T-helper 2 cell (primary cell): Measurements from ENCODE around the gene NOC2L.
"Not testable (repeated sequence)": the region's sequence is repeated elsewhere in the genome, so short reads cannot be mapped to it uniquely, and the experiment has no call there.

Source experiments
- DNase-seq, 5 experiments: peaks; one replicate each; pipeline versions ENCODE4 v3.0.0 to v3.0.0-alpha.2; 2012 to 2022

Gene NOC2L

DNA sequence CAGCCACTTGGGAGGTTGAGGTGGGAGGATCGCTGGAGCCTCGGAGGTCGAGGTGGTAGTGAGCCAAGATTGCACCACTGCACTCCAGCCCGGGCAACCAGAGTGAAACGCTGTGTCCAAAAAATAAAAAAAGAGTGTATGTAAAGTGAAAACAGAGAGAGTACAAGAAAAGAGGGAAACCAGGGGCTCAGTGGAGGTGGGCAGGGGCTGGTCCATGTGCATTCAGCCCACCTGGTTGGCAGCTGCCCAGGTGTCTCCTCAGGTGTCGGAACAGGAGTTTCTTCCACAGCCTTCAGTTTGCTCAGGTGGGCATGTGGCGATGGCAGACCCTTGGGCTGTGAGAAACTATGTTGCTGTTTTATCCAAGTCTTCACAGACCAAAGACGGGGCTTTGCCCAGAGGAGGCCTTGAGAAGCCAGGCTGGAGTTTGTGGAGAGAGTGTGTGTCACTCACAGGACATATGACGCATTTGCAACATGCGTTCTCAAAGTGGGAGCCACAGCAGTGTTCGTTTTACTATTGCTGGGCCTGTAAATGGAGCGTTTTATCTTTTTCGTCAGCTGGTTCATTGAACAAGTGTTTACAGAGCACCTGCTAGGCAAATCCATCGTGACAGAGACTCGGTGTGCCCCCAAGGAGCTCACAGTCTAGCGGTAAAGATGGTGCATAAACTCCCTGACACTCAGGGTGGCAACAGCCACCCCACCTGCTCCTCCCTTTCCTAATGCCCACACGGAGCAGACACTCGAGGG, 57.8 kb downstream of the NOC2L start:
- no peak for DNase-seq

DNA sequence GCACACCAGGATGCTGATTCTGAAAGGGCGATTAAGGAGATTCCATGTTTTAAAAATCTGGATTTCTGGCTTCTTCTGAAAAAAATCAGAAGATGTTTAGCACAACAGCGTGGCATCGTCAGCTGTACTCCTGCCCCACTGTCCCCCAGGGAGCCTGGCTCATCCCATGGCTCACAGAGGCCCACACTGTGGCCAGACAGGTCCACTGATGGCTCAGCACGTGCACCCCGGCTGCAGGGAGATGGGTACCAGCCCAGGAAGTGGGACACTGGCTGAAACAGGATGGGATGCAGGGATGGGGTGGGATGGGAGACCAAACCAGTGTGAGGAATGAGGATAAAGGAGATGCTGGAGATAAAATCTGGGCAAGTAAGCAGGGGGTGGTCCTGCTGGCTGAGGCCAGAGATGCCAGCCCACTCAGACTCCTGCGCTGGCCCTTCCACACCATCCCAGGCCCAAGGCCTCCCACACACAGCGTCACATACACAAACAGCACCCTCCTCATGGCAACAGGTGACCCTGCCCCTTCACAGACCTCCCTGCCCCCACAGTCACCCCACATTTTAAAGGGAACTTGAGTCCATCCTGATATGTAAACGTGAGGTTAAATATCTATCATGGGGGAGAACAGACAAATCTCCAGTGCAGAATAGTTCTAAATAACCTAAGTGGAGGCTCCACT, 59.3 kb downstream of the NOC2L start:
- DNase-seq: no peak

DNA sequence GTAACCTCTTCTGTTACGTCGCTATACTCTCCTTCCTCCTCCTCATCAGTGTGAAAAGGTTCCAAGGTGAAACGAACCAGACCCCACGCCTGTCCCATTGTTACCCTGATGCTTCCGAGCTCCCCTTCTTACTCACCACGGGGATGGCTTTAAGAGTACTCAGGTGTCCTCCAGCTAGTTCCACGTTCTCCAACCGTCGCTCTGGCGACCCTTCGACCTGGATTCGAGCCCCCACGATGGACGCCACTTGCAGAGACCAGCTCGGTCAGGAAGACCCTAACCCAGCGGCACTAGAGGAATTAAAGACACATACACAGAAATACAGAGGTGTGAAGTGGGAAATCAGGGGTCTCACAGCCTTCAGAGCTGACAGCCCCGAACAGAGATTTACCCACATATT, 61.1 kb downstream of the NOC2L start:
- DNase-seq: not testable (repeated sequence)

DNA sequence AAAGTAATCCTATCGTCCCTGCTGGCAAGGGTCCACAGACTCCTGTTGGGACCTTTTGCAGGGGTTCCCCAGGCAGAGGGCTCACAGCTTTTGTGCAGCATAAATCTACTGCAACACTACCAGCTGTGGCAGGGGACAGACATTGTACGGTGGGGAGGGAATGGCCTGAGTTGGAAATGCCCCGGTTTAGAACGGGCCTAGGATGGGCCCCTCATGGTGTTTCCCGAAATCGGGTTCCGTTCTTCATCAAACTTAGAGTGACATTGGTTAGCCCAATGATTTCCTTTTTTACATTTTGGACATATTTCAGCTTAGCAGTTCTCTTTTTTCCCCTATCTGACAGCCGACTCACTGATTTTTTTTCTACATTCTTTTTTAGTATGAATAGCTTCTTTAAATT, 61.8 kb downstream of the NOC2L start:
- DNase-seq: no peak
